HG03039 (cell line): ENCODE data around the gene ARHGEF26.

Experiments
- ATAC-seq: cut with Tn5 transposase; IDR thresholded peaks from one replicate; pipeline ENCODE4 v1.9.1; 2021; ENCODE audit warnings: mild to moderate bottlenecking, moderate library complexity; ENCODE audit not compliant: unreplicated experiment

Gene ARHGEF26

DNA sequence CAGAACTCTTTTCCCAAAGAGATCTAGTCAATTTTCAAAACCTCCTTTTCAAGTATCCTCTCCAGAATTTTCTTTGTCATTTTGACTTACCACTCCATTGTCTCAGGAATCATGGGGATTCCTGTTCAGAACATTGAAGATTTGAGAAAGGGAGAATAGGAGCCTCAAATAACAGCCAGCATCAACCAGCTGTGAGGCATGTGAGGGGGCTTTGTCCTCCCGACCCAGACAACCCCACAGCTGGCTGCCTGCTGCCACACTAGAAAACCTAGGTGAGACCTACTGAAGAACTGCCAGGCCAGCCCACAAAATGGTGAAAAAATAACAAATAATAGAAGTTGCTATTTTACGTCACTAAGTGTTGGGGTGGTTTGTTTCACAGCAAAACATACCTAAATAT, 5.9 kb upstream of the ARHGEF26 start:
- no peak for ATAC-seq

DNA sequence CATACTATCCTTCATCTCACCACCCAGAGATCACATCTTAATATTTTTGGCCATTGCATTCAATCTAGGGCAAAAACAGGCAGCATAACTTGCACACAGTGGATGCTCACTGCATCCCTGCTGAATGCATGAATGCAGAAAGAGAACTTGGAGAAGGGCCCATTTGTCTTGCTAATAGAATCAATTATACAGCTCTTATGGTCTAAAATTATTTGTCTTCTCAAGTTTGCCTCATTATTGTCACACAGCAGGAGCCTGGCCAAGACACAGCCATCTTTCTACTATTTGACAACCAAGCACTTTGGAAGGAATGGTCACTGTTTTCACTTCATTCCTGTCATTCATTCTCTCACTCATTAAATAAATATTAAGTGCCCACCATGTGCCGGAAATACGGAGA, 1.2 kb upstream of the ARHGEF26 start:
- no peak for ATAC-seq

- ATAC-seq = peak; percentile 17
Observed at GRCh38 chr3:154121701-154122551, 736 bp downstream of the ARHGEF26 start.

GRCh38 chr3:154122552-154122911, 1.3 kb downstream of the ARHGEF26 start:
- no peak for ATAC-seq

GRCh38 chr3:154122912-154123559, 1.8 kb downstream of the ARHGEF26 start:
- ATAC-seq = no peak

DNA sequence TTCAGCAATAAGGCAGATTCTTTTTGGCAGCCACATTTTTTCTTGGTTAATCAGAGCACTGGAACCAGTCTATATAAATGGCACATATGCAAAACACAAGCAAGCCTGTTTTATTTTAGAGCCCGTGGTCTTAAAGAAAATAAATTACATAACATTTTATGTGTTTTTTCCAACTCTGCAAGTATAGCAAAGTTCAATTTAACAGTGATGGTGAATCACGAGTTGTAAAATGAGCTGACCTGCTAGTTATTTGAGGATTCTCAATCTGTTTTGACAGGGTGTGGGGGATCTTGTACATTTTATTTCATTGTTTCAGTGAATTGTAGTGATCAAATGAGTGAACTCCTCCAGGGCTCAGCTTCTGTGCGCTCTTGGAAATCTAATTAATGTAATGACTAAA, 2.7 kb downstream of the ARHGEF26 start:
- no peak for ATAC-seq

DNA sequence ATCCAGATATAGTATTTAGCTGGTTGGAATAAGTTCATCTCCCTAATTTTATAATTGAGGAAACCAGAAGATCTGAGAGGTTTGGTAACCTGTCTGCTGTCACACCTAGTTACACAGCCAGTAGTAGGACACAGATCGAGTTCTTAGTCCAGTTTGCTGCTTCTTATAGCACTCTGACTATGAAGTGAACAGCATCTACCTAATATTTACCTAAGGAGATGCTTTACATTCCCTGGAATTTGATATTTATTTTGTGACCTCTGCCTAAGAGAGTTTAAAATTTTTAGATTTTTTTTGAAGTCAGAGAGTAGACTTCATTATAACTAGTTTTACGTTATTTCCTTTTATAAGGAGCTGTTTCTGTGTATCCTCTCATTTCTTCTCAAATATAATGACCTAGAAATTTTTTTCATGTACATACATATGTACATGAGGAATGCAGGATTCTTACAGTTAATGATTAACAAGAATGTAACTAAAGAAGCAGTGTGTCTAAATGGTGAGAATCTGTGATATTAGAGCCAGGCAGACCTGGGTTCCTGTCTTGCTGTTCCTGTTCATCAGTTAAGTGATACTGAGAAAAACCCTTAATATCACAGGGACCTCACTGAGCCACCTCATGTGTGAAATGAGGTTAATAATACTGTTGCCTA, 4.3 kb downstream of the ARHGEF26 start:
- no peak for ATAC-seq

- no peak for ATAC-seq
Observed at GRCh38 chr3:154126651-154127050, 5.5 kb downstream of the ARHGEF26 start.

DNA sequence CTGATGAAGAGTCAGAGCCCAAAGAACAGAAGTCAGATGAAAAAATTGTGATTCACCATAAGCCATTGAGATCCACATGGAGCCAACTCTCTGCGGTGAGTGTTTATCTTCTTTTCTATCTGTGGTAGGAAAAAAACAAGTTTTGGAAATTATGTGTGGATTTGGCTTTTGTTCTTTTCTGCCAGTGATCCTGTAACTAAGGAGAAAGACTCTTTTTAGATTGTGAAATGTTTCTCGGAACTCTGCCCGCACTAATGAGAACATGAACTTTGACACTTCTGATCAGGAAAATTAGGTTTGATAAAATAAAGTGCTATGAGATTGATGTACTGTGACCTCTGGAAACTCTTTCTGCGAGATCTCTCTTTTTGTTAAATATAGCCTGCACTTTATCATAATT, 8.4 kb downstream of the ARHGEF26 start:
- ATAC-seq = no peak

DNA sequence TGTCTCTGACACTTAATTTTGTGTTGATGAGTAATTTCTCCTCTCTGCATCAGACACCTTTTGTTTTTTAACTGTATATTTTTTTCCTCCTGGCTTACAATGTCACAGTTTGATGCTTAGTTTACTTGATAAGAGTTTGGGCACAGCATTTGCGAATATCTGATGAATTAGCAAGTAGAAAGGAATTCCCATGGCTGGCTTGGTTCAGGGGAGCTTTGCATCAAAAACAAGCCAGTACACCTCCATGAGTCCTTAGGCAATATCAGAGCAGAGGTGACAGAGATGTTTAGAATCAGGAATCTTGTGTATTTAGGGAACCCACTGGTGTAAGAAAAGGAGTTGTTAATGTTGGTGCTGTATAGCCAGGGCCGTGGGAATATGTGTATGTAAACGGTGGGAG, 9.3 kb downstream of the ARHGEF26 start:
- ATAC-seq = no peak

- no peak for ATAC-seq
Observed at GRCh38 chr3:154131830-154132229, 10.6 kb downstream of the ARHGEF26 start.

DNA sequence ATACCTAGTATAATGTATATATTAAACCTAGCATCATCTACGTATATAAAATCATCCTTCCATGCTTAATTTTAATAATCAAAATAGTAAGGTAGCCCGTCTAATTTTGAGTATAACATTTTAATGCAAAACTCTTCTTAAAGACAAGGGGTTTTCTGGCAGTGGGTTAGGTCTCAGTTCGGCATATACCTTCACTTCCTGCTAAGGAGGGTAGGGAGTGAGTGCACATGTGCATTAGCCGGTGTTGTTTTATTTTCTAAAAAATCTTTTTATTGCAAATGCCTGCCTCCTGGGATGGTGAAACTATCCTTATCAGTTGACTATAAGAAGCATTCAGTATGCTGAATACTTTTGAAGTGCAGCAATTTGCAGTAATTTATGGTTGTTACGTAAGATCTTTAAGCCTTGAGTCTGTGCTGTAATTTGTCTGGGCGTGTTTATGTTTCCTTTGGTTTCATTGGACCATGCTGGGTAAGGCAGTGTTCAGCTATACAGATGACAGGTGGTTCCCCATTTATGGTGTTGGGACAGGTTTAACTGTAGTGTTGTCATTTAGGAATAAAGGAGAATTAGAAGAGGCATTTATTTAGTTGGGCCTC, 11.7 kb downstream of the ARHGEF26 start:
- ATAC-seq = no peak

DNA sequence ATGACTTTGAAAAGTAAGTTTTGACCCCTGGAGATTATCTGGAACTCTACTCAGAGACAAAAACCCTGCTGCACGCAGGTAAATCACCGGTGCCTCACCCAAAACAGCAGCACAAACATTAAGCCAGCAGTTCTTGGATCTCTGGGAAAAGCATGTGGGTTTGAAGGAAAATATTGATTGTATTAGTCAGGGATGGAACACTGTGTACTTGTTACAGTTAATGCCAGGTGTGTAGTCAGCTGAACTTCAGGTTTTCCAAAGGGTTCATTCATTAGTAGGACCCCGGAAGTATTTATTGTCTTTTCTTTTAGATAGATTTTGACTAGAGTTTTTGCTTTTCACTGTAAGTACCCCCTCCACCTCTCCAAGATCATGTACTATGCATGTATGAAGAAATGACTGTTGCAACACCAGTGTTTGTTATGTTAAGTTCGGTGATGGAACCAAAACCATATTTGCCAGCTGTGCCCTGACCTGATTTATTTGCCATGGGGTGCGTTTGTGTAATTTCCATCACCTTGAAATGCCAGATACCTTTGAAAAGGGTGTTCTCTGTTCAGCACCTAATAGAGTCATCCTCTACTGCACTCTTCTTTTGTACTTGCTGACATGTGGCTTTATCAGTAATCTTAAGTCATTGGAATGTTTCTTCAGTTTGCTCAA, 14.5 kb downstream of the ARHGEF26 start:
- ATAC-seq = no peak

DNA sequence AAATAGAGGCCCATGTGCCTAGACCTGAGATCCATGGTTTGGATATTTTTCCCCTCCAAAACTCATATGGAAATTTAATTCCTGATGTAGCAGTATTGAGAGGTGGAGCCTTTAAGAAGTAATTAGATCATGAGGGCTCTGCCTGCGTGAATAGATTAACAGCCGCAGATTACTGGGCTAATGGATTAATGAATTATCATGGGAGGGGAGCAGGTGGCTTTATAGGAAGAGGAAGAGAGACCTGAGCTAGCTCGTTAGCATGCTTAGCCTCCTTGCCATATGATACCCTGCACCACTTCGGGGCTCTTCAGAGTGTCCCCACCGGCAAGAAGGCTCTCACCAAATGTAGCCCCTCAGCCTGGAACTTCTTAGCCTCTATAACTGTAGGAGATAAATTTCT, 15.8 kb downstream of the ARHGEF26 start:
- ATAC-seq = no peak

- no peak for ATAC-seq
Observed at GRCh38 chr3:154139996-154140436, 18.8 kb downstream of the ARHGEF26 start.

- no peak for ATAC-seq
Observed at GRCh38 chr3:154142608-154143007, 21.4 kb downstream of the ARHGEF26 start.

- no peak for ATAC-seq
Observed at GRCh38 chr3:154143873-154144272, 22.7 kb downstream of the ARHGEF26 start.

GRCh38 chr3:154144825-154145465, 23.8 kb downstream of the ARHGEF26 start:
- ATAC-seq = no peak

GRCh38 chr3:154148541-154148940, 27.4 kb downstream of the ARHGEF26 start:
- no peak for ATAC-seq

DNA sequence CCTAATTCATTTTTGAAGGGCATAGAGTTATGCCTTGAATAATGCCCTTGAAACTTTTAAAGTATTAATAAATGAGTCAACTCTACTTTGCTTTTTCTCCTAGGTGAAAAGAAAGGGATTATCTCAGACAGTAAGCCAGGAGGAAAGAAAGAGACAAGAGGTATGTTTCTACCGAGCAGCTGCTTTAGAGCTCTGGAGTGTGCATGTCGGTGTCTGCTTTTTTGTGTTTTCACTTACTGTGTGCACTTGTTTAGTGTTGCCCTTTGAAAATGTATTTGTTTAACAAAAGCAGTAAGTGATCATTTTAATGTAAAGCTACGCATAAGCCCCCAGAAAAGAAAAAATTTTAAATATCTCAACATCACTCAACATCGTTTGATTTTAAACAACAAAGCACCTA, 28.1 kb downstream of the ARHGEF26 start:
- no peak for ATAC-seq

GRCh38 chr3:154151969-154152368, 30.8 kb downstream of the ARHGEF26 start:
- no peak for ATAC-seq
